GM12872 (cell line): ENCODE results near the gene CYP4X1.

ENCODE experiments used
- TF ChIP-seq, protein P1 (sequence below): IDR thresholded peaks from 3 replicates; pipeline ENCODE4 v1.5.1; 2011; ENCODE audit warnings: low read depth, mild to moderate bottlenecking, low read length, moderate library complexity; ENCODE audit not compliant: insufficient read depth

Gene CYP4X1, protein sequence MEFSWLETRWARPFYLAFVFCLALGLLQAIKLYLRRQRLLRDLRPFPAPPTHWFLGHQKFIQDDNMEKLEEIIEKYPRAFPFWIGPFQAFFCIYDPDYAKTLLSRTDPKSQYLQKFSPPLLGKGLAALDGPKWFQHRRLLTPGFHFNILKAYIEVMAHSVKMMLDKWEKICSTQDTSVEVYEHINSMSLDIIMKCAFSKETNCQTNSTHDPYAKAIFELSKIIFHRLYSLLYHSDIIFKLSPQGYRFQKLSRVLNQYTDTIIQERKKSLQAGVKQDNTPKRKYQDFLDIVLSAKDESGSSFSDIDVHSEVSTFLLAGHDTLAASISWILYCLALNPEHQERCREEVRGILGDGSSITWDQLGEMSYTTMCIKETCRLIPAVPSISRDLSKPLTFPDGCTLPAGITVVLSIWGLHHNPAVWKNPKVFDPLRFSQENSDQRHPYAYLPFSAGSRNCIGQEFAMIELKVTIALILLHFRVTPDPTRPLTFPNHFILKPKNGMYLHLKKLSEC

DNA sequence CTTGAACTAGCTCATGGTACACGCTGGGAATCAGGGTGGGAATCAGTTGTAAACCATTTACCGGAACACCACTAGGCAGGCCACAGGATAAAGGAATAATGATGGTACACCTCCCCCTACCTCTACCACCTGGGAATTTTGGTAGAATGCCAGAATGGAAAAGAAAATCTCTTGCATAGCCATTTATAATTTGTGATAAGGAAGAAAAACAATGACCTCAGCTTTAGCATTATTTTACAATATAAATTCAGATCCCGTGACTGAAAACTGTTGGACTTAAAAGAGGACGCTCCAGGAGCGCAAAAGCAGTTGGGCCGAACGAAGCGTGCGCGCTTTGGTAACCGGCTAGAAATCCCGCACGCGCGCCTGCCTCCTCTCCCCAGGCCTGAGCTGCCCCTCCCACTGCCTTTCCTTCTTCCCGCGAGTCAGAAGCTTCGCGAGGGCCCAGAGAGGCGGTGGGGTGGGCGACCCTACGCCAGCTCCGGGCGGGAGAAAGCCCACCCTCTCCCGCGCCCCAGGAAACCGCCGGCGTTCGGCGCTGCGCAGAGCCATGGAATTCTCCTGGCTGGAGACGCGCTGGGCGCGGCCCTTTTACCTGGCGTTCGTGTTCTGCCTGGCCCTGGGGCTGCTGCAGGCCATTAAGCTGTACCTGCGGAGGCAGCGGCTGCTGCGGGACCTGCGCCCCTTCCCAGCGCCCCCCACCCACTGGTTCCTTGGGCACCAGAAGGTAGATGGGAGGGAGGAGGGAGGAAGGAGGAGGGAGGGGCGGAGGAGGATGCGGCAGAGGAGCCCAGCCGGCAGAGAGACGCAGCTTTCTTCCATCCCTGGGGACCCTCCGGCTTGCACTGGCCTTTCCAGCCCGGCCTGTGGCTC is at the start of gene CYP4X1:
CYP4X1 (plus strand) TSS at position 402 of the 873 bp plus-strand sequence; CDS start at position 551, 149 bp downstream.
- TF ChIP-seq, protein P1, sequence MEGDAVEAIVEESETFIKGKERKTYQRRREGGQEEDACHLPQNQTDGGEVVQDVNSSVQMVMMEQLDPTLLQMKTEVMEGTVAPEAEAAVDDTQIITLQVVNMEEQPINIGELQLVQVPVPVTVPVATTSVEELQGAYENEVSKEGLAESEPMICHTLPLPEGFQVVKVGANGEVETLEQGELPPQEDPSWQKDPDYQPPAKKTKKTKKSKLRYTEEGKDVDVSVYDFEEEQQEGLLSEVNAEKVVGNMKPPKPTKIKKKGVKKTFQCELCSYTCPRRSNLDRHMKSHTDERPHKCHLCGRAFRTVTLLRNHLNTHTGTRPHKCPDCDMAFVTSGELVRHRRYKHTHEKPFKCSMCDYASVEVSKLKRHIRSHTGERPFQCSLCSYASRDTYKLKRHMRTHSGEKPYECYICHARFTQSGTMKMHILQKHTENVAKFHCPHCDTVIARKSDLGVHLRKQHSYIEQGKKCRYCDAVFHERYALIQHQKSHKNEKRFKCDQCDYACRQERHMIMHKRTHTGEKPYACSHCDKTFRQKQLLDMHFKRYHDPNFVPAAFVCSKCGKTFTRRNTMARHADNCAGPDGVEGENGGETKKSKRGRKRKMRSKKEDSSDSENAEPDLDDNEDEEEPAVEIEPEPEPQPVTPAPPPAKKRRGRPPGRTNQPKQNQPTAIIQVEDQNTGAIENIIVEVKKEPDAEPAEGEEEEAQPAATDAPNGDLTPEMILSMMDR, result no peak

DNA sequence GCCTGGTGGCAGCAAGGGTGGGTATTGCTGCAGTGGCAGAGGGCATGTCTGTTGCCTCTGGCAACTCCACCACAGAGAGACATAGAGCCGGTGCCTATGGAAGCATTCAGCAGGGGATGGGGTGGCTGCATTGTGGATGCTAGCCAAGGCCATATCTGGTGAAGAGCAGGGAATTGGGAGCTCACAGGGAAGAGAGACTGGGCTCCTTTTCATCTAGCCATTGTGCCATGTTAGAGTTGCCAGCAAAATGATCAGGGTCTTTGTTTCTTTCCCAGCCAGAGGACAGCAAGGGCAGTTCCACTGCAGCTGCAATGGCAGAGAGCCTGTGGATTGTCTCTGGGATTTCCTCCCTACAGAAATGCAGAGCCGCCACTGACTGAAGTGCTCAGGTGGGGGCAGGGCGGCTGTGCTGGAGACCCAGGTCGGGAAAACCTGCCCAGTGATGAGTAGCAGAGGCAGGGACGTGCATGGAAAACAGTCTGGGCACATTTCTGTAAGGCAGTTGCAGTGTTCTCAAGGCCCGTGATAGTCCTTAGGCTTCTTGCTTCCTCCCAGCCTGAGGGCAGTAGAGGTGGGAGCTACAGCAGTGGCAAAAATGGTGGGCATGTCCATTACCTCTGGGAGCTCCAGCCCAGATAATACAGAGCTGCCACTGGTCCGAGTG is 40.2 kb upstream of the CYP4X1 start:
- TF ChIP-seq, protein P1, result no peak

DNA sequence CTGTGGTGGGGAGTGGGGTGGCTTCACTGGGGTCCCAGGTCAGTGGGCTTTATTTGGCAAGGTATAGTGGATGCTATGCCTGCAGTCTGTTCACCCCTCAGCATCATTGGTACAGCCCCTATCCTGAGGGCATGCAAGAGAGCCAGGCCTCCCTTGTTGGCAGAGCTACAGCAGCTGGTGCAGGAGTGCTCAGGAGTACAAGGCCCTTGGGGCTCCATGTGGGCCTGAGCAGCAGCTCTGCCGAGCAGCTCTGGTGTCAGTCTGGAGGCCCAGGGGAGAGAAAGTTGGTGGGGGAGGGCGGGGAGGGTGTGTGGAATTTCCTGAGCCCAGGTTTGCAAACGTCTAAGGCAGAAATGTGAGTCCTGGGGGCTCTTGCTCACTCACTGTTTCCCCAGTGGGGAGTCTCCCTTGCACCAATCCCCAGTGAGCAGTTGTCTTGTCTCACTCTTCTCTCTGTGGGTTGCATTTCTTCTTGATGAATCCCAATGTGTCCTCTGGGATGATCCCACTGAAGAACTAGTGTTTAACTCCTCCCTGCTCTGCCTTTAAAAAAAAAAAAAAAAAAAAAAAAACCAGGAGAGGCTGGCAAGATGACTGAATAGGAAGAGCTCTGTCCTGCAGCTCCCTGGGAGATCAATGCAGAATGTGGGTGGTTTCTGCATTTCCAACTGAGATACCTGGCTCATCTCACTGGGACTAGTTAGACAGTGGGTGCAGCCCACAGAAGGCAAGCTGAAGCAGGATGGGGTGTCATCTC is 39.5 kb upstream of the CYP4X1 start:
- TF ChIP-seq, protein P1, result no peak

DNA sequence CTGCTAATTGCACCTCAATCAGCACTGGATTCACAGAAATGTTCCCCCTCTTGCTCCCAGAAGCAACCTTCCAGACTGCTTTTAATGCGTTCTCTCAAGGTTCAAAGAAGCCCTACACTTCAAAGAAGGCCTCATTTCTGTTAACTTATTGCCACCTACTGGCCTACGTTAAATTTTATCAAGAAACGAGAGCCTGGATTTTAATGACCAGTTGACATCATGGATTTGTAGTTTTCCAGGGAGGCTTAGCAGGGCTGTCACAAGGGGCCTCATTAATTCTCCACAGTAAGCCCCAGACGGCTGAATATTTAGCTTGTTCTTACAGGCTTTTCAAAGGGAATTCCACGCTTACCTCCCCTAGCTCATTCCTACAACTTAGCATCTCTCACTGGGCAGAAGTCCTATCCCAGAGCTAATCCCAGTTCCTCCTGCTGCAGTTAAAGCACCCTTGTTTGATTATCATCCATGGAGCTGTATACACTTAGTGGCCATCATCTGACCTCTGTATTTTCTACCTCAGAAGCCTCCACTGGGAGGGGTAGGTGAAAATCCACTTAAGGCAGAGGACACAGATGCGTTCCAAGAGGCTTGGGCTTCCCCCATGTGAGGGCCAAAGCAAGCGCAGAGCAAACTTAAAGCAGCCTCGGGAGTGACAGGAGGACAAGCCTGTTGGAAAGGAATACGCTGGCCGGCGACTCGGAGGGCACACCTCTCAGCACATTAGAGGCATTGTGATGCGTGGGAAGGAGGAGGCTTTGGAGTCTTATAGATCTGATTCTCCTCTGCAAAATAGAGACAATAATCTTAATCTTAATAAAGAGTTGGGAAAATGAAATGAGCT is 32.2 kb upstream of the CYP4X1 start:
- TF ChIP-seq, protein P1, result no peak

DNA sequence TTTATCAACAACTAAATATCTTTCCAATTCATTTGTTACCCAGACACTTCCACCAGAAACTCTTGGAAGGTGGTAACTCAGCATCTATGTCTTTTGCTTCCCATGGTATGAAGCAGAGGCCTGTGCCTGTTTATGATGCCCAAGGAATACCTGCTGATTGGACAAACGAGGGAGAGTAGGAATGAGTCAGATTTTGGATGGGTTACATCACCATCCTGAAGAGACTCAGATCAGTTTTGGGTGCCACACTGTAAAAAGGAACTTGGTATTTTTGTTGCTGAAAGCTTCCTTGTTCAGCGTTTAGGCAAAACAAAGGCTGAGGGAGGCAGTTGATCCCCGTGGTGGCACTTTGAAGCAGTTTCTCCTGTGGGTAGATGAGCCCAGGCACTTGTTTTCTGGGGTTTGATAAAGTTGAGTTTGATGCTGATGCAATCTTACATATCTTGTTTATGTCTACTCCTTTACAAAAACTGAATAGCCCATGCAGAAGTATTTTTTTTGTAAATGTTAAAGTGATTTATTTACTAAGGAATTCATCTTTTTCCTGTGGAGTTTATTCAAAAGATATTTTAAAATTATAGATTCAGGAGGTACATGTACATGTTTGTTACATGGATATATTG is 26.7 kb upstream of the CYP4X1 start:
- TF ChIP-seq, protein P1, result no peak

DNA sequence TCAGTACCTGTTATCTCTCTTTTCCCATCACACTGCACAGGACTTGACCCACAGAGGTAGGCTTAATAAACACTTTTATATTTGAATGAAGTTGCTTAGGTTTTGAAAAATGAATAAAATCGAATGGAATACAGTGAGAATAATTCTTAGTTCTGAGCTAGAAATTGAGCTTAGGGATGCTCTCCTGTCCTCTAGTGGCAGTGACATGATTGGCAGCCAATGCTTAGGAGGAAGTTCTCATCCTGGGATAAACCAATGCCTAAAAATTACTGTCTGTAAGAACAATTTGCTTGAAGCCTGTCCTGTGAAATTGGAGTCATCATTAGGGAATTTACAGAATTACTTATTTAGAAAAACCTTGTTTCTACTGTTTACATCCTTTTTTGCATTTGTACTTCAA is 21.3 kb upstream of the CYP4X1 start:
- TF ChIP-seq, protein P1, result peak; percentile 52; the same call in 2 of the 3 replicates
